DMS114 treated with DMSO at 0.1 percent for 48 hours (cell line): ENCODE measurements around the gene LARGE1.

Experiments used
- DNase-seq: peaks from one replicate; lab custom pipeline; 2025; ENCODE audit not compliant: unreplicated experiment; lab: John Stamatoyannopoulos, UW

Gene LARGE1

DNA sequence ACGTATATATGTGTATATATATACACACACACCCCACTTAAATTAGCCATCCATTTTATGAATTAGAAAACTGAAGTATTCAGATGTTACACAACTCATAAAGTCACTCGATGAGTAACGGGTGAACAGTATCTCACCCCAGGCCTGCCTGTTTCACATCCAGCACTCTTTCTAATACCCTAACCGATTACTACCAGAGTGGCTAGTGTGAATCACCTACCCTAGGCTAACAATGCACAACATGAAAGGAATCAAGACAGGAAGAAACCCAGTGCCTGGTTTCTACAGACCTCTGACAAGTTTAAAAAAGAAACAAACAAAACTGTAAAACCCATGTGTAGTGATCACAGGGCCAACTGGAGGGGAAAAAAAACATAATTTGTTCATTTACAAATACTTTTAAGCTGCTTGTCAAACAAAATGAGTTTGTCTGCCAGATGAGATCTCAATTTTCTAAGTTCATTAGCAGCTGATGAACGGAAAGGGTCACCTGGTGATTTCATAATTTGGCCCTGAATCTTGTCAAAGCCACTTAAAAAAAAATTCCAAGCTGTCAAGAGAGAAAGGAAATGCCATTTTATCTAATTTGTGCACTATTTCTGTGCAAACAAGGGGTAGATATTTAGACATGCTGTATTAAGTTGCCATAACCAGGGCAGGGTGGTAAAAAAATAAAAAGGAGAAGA is 134.8 kb downstream of the LARGE1 start:
- no peak for DNase-seq

DNA sequence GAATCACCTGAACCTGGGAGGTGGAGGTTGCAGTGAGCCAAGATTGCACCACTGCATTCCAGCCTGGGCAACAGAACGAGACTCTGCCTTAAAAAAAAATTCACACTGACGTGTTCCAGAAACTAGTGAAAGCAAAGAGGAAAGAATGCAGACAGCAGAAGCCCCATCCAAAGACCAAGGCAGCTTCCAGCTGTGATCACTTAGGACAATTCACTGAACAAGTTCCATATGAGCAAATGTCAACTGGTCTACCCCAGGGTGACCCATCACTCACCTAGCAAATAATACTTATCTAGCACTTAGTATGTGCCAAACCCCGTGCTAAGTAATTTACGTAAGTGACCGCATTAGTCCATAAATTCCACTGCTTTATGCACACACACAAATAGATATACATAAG is 138.9 kb downstream of the LARGE1 start:
- DNase-seq, result no peak

DNA sequence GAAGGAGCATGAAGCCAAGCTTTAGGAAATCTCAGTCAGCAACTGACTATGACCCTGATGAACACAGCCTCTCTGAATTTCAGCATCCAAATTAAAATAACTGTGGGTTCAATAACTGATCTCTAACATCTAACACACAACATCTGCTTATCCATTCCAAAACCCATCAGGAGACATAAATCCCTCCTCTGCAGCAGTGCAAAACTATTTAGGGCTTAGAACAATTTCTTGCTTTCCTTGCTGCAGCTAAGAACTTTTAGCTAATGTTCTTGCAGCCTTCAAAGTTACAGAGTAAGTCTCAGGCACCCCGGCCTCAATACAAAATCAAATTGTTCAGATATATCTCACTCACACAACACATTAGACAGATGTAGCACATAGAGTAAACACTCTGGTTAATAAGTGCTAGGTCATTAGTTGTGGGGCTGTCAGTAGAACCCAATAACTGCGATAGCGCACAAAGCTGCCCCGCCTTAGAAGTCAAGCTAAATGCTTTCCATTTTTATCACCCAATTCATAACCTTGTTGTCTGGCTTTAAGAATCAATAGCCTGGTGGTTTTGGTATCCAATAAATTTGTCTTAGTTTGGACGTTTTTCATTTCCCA is 139.6 kb downstream of the LARGE1 start:
- DNase-seq, result no peak

DNA sequence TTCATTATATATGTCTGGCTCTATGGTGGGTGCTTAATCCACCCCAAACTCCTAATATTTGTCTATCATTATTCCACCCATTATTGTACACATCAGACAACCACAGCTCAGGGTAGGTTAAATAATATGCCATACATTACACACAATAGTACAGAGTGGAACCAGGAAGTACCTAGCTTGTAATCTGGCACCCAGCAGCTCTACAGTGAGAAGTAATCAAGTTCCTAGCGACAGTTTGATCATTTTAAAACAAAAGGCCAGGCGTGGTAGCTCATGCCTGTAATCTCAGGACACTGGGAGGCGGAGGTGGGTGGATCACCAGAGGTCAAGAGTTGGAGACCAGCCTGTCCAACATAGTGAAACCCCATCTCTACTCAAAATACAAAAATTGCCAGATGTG is 141.0 kb downstream of the LARGE1 start:
- DNase-seq, result no peak

DNA sequence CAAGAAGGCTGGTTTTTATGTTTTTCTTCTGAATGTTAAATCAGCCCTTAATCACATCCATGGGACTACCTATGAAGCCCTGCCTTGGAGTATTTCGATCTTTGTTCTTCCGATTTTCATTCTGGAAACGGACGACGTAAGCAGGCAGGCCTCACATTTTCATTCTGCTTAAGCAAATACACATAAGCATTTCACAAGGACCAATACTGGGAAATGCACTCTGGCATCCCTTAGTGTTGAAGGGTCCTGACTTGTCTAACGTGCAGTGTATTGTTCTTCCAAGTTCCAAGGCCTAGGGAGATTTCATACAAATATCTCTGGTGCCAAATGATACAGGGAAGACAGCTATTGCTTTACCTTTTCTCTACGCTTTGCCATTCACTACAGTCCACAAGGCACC is 143.8 kb downstream of the LARGE1 start:
- DNase-seq, result no peak

DNA sequence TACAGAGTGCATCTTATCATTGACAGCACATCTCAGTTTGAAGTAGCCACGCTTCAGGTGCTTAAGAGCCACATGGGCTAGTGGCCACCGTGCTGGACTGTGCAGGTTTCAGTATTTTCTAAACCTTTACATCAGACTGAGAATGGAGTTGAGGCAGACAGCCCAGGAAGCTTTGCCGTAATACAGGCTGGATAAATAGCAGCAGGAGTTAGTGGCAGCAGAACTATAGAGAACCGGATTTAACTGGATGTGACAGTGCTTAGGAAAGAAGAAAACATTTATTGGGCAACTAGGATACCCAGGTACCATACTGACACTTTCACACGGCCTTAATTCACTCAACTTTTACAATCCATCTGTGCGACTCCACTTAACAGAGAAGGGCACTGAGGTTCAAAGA is 145.5 kb downstream of the LARGE1 start:
- DNase-seq, result no peak

DNA sequence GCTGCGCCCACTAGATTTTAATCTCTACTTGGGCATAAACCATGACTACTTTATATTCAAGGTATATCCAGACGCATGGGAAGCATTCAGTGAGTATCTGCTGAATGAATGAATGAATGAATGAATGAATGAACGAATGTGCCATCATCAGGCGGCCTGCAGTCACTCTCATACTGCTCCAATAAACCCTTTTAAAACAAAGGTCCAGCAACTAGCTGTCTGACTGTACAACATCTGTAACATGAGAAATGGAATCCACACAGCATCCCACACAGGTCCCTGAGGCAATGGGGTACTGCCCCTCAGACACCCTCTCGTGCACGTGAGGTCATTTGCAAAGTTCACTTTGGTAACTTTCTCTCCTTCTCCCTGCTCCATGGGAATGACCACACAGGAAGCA is 147.5 kb downstream of the LARGE1 start:
- no peak for DNase-seq

DNA sequence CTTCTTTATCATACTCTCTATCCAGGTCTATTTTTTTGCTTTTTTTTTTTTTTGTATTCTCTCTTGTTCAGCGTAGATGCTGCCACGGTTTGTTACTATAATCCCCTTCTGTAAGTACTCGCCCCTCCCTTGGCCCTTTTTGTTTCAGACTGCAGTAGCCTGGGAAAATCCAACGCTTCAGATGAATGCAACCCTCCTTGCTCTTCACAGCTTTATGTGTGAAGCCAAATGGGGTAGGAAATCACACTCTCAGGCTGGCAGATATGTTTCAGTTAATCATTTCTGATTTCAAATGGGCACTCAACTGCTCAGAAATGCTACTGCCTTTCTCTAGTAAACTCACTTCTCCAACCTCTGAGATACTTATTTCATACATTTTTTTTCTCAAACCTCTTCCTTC is 149.1 kb downstream of the LARGE1 start:
- no peak for DNase-seq

DNA sequence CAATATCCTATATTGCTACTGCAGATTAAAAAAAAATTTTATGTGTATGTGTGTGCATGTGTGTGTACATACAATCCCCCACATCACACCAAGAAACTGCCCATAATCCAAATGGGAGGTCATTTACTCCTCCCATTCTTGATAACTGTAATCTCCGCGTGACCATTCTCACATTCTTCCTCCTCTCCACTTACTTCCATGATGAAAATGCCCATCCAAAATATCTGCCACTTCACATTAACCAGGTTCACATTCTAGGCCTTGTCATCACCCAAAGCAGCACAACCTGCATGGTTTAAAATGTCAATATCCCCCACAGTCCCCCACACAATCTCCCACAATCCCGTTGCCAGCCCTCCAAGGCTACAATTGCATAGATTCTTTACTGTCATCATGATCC is 149.6 kb downstream of the LARGE1 start:
- no peak for DNase-seq

DNA sequence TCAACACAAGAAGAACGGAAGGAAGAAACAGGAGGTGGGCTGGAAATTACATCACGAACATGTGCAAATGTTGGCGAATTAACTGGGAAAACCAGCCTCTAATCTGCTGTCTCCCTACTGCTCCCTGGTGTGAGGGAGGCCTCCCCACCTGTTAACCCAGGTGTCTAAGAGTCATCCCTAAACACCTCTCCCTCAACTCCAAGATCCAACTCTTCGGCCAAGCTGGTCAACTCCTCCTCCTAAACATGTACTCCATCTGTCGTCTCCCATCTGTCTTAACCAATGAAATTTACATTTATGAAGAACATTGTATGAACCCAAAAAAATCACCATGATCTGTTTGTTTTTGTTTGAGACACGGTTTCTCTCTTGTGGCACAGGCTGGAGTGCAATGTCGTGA is 154.2 kb downstream of the LARGE1 start:
- DNase-seq, result no peak

DNA sequence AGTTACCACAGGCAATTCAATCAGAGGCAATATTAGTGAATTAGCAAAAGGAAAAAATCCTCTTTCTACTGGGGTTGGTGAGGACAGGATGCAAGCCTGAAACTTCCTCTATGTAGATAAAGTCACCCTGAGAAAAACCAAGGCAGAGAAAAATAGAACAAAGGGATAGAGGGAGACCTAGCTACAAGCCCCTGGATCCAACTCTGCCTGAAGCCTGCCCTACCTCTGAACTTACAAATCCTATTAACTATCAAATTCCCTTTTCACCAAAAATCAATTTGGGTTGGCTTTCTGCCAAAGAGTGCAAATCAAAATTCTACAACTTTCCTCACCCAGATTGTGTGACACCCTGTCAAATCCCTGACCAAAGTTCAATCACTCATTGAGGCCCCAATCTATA is 161.3 kb downstream of the LARGE1 start:
- DNase-seq, result no peak

DNA sequence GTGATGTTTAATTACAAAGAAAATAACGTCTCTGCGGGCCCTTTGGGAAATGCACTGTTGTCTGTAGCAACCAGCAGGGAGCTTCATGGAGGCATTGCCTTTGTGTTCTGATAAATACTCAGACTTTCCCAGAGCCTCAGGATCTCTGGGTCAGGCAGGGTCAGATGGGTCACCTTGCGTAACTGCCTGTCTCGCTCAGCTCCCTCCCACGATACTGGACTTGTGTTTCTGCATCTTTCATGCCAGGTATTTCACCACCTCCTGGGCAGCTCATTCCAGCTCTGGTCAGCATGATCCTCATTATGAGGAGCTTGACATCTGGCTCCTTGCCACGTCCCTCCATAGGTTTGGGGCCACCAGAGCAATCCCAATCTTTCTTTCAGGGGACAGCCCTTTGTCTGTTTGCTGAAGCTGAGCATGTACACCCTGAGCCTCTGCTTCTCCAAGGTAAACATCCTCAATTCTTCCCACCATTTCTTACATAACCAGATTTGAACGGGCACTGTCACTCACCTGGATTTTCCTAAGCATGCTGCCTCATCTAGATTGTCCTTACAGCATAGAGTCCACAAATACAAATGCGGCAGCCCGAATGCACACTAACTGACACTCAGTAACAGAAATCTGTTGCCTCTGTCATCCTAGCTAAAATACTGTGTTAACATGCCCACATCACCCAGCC is 162.3 kb downstream of the LARGE1 start:
- DNase-seq, result no peak

DNA sequence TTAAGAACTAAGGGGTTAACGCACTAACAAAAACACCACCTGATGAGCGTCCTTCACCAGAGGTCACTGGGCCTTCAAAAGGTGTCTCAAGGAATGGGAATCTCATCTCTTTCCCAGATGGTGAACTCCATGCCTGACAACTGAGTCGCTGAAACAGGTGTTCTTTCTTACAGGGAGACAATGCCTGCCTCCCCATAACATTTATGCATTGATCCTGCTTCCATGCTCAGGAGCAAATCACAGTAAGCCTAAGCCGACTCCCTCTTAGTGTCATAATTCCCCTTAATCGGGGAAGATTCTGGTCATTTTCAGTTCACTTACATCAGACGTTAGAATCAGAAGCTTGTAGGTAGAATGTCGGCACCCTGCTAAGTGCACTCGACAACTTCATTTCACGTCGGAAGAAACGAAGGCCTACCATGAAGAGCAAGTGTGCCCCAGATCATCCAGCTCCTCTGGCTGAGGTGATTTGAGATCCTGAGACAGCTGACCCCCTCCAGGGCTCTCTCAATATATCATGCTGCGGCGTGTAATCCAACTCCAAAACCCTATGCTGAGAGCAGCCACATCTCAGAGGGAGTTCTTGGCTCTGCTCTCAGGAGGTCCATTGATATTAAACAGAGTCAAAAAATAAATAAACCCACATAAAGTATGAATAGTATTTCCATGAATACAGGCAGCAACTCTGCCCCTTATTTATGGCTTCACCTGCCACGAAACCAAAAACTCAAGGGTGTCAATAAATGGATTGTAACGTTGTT is 163.1 kb downstream of the LARGE1 start:
- no peak for DNase-seq

DNA sequence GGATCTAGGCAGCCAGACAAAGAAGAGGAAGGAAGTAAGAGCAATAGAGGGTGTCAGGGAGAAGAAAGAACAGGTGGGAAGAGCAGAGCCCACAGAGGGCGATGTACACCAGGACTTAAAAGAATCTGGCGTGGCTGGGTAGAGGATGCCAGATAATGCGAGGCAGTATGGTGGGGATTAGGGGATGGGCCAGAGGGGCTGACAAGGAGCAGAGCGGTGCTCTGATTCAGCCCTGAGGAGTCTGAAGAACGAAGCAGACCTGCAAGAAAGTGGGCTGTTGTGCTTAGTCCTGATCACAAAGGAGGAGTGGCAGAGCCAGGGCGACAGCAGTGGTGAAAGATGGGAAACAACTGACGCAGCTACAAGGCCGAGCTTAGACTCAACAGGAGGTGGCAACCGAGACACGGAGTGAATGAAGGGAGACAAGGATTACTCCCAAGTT is 163.7 kb downstream of the LARGE1 start:
- no peak for DNase-seq

DNA sequence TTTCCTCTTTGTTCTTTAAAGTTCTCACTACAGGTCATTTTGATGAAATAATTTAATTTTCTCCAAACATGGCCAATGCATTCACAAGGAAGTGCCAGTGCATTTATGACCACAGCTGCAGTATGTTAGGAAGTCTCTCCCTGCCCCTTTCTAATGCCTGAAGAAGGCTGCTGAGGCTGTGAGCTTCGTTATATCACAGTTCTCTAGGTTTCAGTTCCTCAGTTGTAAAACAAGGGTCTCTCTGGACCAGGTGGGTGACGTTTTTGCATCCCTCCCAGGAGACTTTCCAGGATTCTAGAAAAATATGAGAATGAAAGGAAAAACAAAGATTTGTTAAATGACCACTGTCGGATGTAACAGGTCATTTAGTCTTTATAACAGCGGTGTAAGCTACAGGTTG is 171.6 kb downstream of the LARGE1 start:
- no peak for DNase-seq

DNA sequence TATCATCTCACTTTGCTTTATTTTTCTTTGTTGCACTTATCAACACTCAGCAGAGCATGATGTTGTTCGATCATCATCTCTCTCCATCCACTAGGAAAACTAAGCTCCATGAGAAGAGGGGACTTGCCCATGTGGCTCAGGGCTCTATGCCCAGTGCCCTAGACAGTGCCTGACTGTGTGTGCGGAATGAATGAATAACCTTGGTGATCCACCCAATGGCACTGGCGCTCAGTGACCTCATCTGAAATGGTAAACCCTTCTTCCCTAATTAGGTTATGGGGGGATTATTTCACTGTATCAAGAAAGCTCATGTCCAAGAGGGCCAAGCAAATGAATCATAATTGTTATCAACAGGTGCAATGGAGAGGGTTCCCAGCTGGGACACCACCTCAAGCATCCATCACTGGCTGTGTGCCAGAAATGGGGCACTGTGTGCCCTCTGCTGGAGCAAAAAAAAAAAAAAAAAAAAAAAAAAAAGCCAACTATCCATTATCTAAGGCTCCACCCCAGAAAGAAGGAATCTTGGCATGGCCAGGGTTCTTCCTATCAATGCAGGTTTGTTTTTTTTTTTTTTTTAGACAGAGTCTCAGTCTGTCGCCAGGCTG is 172.6 kb downstream of the LARGE1 start:
- DNase-seq, result no peak

DNA sequence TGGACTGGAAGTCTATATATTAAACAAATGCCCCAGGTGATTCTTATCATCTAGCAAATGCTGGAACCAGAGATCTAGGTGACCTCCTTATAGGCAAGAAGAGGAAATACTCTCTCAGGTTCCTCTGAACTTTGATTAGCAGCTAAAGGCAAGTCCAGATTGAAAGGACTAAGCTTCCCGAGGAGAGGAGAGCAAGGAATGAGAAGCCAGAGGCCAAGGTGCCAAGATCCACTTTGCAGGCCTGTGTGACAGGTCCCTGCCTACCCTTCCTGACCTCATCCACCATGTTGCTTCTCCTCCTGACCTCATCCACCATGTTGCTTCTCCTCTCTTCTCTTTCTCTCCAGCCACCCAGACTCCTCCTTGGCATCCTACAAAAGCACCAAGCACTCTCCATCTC is 173.2 kb downstream of the LARGE1 start:
- no peak for DNase-seq

DNA sequence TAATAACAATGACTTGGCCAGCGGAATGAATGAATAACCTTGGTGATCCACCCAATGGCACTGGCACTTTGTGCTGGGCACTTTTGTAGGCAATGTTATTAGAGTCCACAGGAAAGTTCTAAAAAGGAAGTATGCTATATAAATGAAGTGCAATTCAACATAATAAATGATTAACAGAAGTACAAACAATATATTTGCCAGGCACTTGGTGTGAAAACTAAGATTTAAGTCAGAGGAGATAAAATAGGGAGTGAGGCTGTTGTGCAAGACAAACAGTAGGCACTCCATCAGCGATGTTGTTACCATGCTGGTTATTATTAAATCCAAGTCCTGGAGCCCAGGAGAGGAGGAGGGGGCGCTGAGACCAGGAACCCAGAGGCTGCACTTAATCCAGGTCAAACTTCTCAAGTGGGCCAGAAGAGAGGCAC is 173.8 kb downstream of the LARGE1 start:
- DNase-seq, result no peak

DNA sequence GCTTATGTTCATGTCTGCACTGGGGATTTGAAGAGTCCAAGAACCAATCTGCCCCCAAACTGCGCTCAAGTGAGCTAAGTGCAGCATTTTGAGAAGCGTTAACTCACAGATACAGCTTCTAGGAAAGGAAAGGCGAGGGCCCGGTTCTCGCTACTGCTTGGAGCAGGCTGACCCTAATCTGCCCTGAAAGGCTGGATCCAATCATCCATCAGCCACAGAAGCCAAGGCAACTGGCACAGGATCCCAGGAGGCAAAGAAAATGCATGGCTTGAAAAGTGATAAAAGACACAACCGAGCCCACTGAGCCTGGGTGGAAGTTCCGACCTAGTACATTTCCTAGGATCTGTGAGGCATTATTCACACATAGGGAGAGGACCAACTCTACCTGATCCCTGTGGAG is 174.8 kb downstream of the LARGE1 start:
- no peak for DNase-seq

DNA sequence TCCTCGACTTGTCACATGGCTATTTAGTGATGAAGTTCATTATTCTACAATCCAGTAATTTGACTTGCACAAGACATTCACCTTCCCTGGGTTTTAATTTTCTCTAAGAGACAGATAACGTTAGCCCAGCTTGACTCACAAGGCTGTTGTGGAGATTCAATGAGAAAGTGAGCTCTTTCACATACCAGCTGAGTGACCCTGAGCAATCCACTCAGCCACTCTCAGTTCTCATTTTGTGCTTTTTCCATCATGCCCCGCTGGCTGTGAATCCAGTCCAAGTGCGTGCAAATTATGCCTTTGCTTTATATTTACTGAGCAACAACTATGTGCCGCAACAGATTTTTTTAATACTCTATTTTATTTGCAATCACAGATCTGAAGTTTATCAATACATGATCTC is 176.5 kb downstream of the LARGE1 start:
- DNase-seq, result no peak

DNA sequence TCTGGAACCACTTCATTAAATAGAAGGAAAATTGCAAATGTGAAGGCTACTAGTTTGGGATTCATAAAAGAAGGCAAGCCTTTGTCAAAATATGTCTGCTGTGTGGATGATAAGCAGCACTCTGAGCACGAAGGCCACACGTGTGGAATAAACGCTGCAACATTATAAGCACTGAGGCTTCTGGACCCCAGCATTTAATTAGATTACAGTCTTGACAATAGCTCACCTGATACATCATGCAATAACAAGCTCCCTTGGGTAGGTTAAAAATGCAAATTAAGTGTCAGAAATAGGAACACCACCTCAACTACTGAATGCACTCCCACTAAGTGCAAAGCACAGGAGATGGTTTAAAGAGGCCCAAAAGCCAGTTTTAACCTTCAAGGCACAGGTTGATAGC is 179.3 kb downstream of the LARGE1 start:
- DNase-seq, result no peak
